HG02623 (cell line): ENCODE data around the gene SNRPA.
"Not testable (repeated sequence)": the region's sequence is repeated elsewhere in the genome, so short reads cannot be mapped to it uniquely, and the experiment has no call there.

Source experiments
- ATAC-seq: cut with Tn5 transposase; IDR thresholded peaks from one replicate; pipeline ENCODE4 v1.9.1; 2021; ENCODE audit warnings: moderate library complexity; ENCODE audit not compliant: unreplicated experiment

SNRPA gene

GRCh38 chr19:40744554-40745401 is 6.2 kb upstream of the SNRPA start:
- ATAC-seq, result no peak

GRCh38 chr19:40745402-40745780 is 5.6 kb upstream of the SNRPA start:
- ATAC-seq, result no peak

- no peak for ATAC-seq
Observed at GRCh38 chr19:40747536-40747935, 3.5 kb upstream of the SNRPA start.

- peak; percentile 81 for ATAC-seq
Observed at GRCh38 chr19:40750058-40750873, 737 bp upstream of the SNRPA start, which contains the start of gene ACTMAP. Gene ACTMAP, minus strand, starts transcription at chr19:40750477. Its CDS starts 674 bp downstream, at chr19:40749803.

GRCh38 chr19:40752257-40752781 is 1.3 kb downstream of the SNRPA start:
- no peak for ATAC-seq

- no peak for ATAC-seq
Observed at GRCh38 chr19:40754611-40755247, 3.7 kb downstream of the SNRPA start.

- ATAC-seq, result no peak
Observed at GRCh38 chr19:40755248-40755624, 4.2 kb downstream of the SNRPA start.

GRCh38 chr19:40755791-40756190 is 4.8 kb downstream of the SNRPA start:
- ATAC-seq, result no peak

GRCh38 chr19:40756502-40757110 is 5.6 kb downstream of the SNRPA start:
- no peak for ATAC-seq

- no peak for ATAC-seq
Observed at GRCh38 chr19:40758491-40758890, 7.5 kb downstream of the SNRPA start.

- ATAC-seq, result no peak
Observed at GRCh38 chr19:40759352-40759751, 8.3 kb downstream of the SNRPA start.

GRCh38 chr19:40762754-40763470 is 11.9 kb downstream of the SNRPA start:
- ATAC-seq, result no peak

GRCh38 chr19:40763526-40763925 is 12.5 kb downstream of the SNRPA start:
- ATAC-seq, result no peak

GRCh38 chr19:40763963-40764362 is 13.0 kb downstream of the SNRPA start:
- no peak for ATAC-seq

GRCh38 chr19:40766385-40766784 is 15.4 kb downstream of the SNRPA start:
- not testable (repeated sequence) for ATAC-seq

GRCh38 chr19:40768869-40769268 is 17.9 kb downstream of the SNRPA start:
- no peak for ATAC-seq

- ATAC-seq, result not testable (repeated sequence)
Observed at GRCh38 chr19:40771101-40771862, 20.3 kb downstream of the SNRPA start.

GRCh38 chr19:40774916-40775631 is 24.1 kb downstream of the SNRPA start, which contains the start of gene MIA:
Gene MIA, plus strand, starts transcription at chr19:40775521. Its CDS starts 22 bp downstream, at chr19:40775543.
- no peak for ATAC-seq

- no peak for ATAC-seq
Observed at GRCh38 chr19:40775632-40776022, 24.6 kb downstream of the SNRPA start.
